Measurements from ENCODE around the gene SPCS3. TPM values are rescaled to one million over a fixed set of nuclear protein-coding genes. Genes with fewer than 3 reads are reported as not detected.
"Not testable (repeated sequence)": the region's sequence is repeated elsewhere in the genome, so short reads cannot be mapped to it uniquely, and the experiment has no call there.

SPCS3 gene
- total RNA-seq, 1 donor, result 154 TPM

- DNase-seq (ENCODE audit: low read depth), result peak; percentile 20
- TF ChIP-seq CTCF (IDR thresholded peaks at IDR 0.05; ENCODE audit: insufficient read depth, low read depth, low read length), result no peak
- H3K4me3 ChIP-seq (ENCODE audit: low read depth, low read length), result no peak overlapping the region
Observed at GRCh38 chr4:176323511-176324160, 3.9 kb downstream of the SPCS3 start.

GRCh38 chr4:176324876-176325275, 5.1 kb downstream of the SPCS3 start:
- H3K4me3 ChIP-seq (ENCODE audit: low read depth, low read length); DNase-seq (ENCODE audit: low read depth): not testable (repeated sequence)

- TF ChIP-seq CTCF (IDR thresholded peaks at IDR 0.05; ENCODE audit: insufficient read depth, low read depth, low read length), result no peak
- no peak overlapping the region for H3K4me3 ChIP-seq (ENCODE audit: low read depth, low read length)
- peak; percentile 20 for DNase-seq (ENCODE audit: low read depth)
Observed at GRCh38 chr4:176333076-176333475, 13.3 kb downstream of the SPCS3 start.

GRCh38 chr4:176334066-176334465, 14.3 kb downstream of the SPCS3 start:
- TF ChIP-seq CTCF (IDR thresholded peaks at IDR 0.05; ENCODE audit: insufficient read depth, low read depth, low read length), result no peak
- peak; percentile 58 for DNase-seq (ENCODE audit: low read depth)
- no peak overlapping the region for H3K4me3 ChIP-seq (ENCODE audit: low read depth, low read length)

GRCh38 chr4:176335421-176335820, 15.7 kb downstream of the SPCS3 start:
- no peak overlapping the region for H3K4me3 ChIP-seq (ENCODE audit: low read depth, low read length)
- DNase-seq (ENCODE audit: low read depth), result no peak

GRCh38 chr4:176339936-176340761, 20.4 kb downstream of the SPCS3 start:
- DNase-seq (ENCODE audit: low read depth), result no peak
- H3K4me3 ChIP-seq (ENCODE audit: low read depth, low read length), result no peak overlapping the region
- no peak for TF ChIP-seq CTCF (IDR thresholded peaks at IDR 0.05; ENCODE audit: insufficient read depth, low read depth, low read length)

More at GRCh38 chr4:176335421-176335820, 15.7 kb downstream of the SPCS3 start:
- no peak for TF ChIP-seq CTCF (IDR thresholded peaks at IDR 0.05; ENCODE audit: insufficient read depth, low read depth, low read length)

- peak; percentile 75 for DNase-seq (ENCODE audit: low read depth)
- peak; percentile 69 for TF ChIP-seq CTCF (IDR thresholded peaks at IDR 0.05; ENCODE audit: insufficient read depth, low read depth, low read length)
- no peak overlapping the region for H3K4me3 ChIP-seq (ENCODE audit: low read depth, low read length)
Observed at GRCh38 chr4:176340871-176341685, 21.3 kb downstream of the SPCS3 start.
